ENCODE data around the gene KRTAP4-16.
"Not testable (repeated sequence)": the region's sequence is repeated elsewhere in the genome, so short reads cannot be mapped to it uniquely, and the experiment has no call there.

Gene KRTAP4-16

GRCh38 chr17:41118721-41119120, 16.7 kb upstream of the KRTAP4-16 start:
- peaks cover 16% of the 10 kb centered on the region for H3K4me1 Mint-ChIP-seq
- no peaks in the 10 kb centered on the region for H3K36me3 Mint-ChIP-seq (ENCODE audit: low read depth)
- H3K27me3 Mint-ChIP-seq (ENCODE audit: low read depth): peaks cover 7% of the 10 kb centered on the region
- H3K4me3 Mint-ChIP-seq: no peak overlapping the region
- H3K27ac Mint-ChIP-seq: no peak overlapping the region
- H3K9me3 Mint-ChIP-seq: peaks cover 7% of the 10 kb centered on the region
- TF ChIP-seq CTCF (IDR thresholded peaks at IDR 0.05; ENCODE audit: unreplicated experiment in 3 of 3): no peak

- not testable (repeated sequence) for H3K4me3 Mint-ChIP-seq; H3K36me3 Mint-ChIP-seq (ENCODE audit: low read depth); H3K27me3 Mint-ChIP-seq (ENCODE audit: low read depth)
- Mint-ChIP-seq H3K9me3 (peaks cover 10% of the 10 kb centered on the region), H3K4me1 (peaks cover 16% of the 10 kb centered on the region), H3K27ac (peak within 1 kb of the TSS in 1 of 3 experiments; percentile 12)
Observed at GRCh38 chr17:41117846-41118386, 15.9 kb upstream of the KRTAP4-16 start, which contains the start of gene KRTAP4-11. TSS of gene KRTAP4-11 (minus strand) at chr17:41118373. CDS start at chr17:41118315, 58 bp downstream.

GRCh38 chr17:41116297-41116696, 14.3 kb upstream of the KRTAP4-16 start:
- Mint-ChIP-seq H3K36me3 (ENCODE audit: low read depth) (peaks cover 2% of the 10 kb centered on the region), H3K27ac (peak overlapping the region in 1 of 3 experiments; percentile 32), H3K9me3 (peaks cover 12% of the 10 kb centered on the region), H3K27me3 (ENCODE audit: low read depth) (peaks cover 3% of the 10 kb centered on the region), H3K4me3 (no peak overlapping the region), H3K4me1 (peaks cover 16% of the 10 kb centered on the region)
- no peak for TF ChIP-seq CTCF (IDR thresholded peaks at IDR 0.05; ENCODE audit: unreplicated experiment in 3 of 3)

GRCh38 chr17:41111151-41111885, 9.3 kb upstream of the KRTAP4-16 start:
- H3K27ac Mint-ChIP-seq: no peak overlapping the region
- no peaks in the 10 kb centered on the region for H3K4me1 Mint-ChIP-seq
- H3K4me3 Mint-ChIP-seq: no peak overlapping the region
- no peak for TF ChIP-seq CTCF (IDR thresholded peaks at IDR 0.05; ENCODE audit: unreplicated experiment in 3 of 3)
- no peaks in the 10 kb centered on the region for H3K27me3 Mint-ChIP-seq (ENCODE audit: low read depth)
- peaks cover 4% of the 10 kb centered on the region for H3K36me3 Mint-ChIP-seq (ENCODE audit: low read depth)
- peaks cover 27% of the 10 kb centered on the region for H3K9me3 Mint-ChIP-seq

GRCh38 chr17:41108728-41109386, 6.8 kb upstream of the KRTAP4-16 start:
- peaks cover 23% of the 10 kb centered on the region for H3K9me3 Mint-ChIP-seq
- not testable (repeated sequence) for H3K36me3 Mint-ChIP-seq (ENCODE audit: low read depth); H3K4me3 Mint-ChIP-seq; H3K27me3 Mint-ChIP-seq (ENCODE audit: low read depth); H3K4me1 Mint-ChIP-seq; H3K27ac Mint-ChIP-seq

GRCh38 chr17:41107941-41108450, 6.0 kb upstream of the KRTAP4-16 start:
- Mint-ChIP-seq H3K36me3 (ENCODE audit: low read depth) (peaks cover 4% of the 10 kb centered on the region), H3K4me3 (no peak overlapping the region), H3K27ac (no peak overlapping the region), H3K4me1 (peaks cover 11% of the 10 kb centered on the region), H3K9me3 (peaks cover 19% of the 10 kb centered on the region), H3K27me3 (ENCODE audit: low read depth) (no peaks in the 10 kb centered on the region)
- TF ChIP-seq CTCF (IDR thresholded peaks at IDR 0.05; ENCODE audit: unreplicated experiment in 3 of 3): no peak

- not testable (repeated sequence) for H3K27ac Mint-ChIP-seq; H3K27me3 Mint-ChIP-seq (ENCODE audit: low read depth); H3K36me3 Mint-ChIP-seq (ENCODE audit: low read depth); H3K4me3 Mint-ChIP-seq
- H3K9me3 Mint-ChIP-seq: peaks cover 14% of the 10 kb centered on the region
- H3K4me1 Mint-ChIP-seq: peaks cover 23% of the 10 kb centered on the region
Observed at GRCh38 chr17:41105347-41105746, 3.3 kb upstream of the KRTAP4-16 start, which contains the start of gene KRTAP4-9. TSS of gene KRTAP4-9 (plus strand) at chr17:41105389. CDS start at chr17:41105389, 0 bp downstream.

GRCh38 chr17:41104386-41105038, 2.5 kb upstream of the KRTAP4-16 start:
- peaks cover 31% of the 10 kb centered on the region for H3K4me1 Mint-ChIP-seq
- not testable (repeated sequence) for H3K27ac Mint-ChIP-seq; H3K4me3 Mint-ChIP-seq; H3K27me3 Mint-ChIP-seq (ENCODE audit: low read depth); H3K9me3 Mint-ChIP-seq; H3K36me3 Mint-ChIP-seq (ENCODE audit: low read depth)
